ENCODE data around the gene MECP2. TPM values are rescaled to one million over a fixed set of nuclear protein-coding genes. Genes with fewer than 3 reads are reported as not detected.

MECP2 gene
- total RNA-seq, 2 experiments from 2014 or later: 31.2 to 48.6 TPM

- Histone ChIP-seq H3K9me2 (ENCODE audit: insufficient read depth, low read length) (no peaks in the 10 kb centered on the region; the same call in 1 of the 2 replicates), H3K4me1 (ENCODE audit: insufficient read depth, low read length, poor library complexity, severe bottlenecking) (peaks cover 22% of the 10 kb centered on the region), H3K4me3 (ENCODE audit: low read depth, low read length, poor library complexity, severe bottlenecking) (no peak overlapping the region), H4K20me1 (ENCODE audit: insufficient read depth, low read length) (no peaks in the 10 kb centered on the region), H3K79me2 (ENCODE audit: insufficient read depth, low read depth, low read length) (peaks cover 6% of the 10 kb centered on the region; the same call in 1 of the 2 replicates), H2AFZ (ENCODE audit: low read length) (no peak overlapping the region), H3K9me3 (ENCODE audit: low read length) (no peaks in the 10 kb centered on the region), H3K36me3 (ENCODE audit: insufficient read depth, low read length) (no peaks in the 10 kb centered on the region), H3K27ac (ENCODE audit: low read depth, low read length, poor library complexity, severe bottlenecking) (no peak overlapping the region), H3K4me2 (ENCODE audit: low read length) (no peak overlapping the region)
- no TSS peak for BruUV-seq (replicated peaks)
- TF ChIP-seq EZH2phosphoT487 (IDR thresholded peaks at IDR 0.05; ENCODE audit: borderline replicate concordance, low read depth, low read length) (no peak), CTCF (conservative IDR thresholded peaks at IDR 0.05; ENCODE audit: low read length) (no peak)
- POLR2A ChIA-PET: no interaction called here
- intact Hi-C loops (cut with micrococcal nuclease; ENCODE audit: unreplicated experiment): no loop called here
- CTCF ChIA-PET (ENCODE audit: unreplicated experiment): no interaction called here
- DNase-seq (ENCODE audit: low spot score): no peak
Measured at GRCh38 chrX:154024271-154024670, 73.2 kb downstream of the MECP2 start.

- no peak overlapping the region for H3K4me2 ChIP-seq (ENCODE audit: low read length)
- no peak overlapping the region for H3K27ac ChIP-seq (ENCODE audit: low read depth, low read length, poor library complexity, severe bottlenecking)
- TF ChIP-seq EZH2phosphoT487 (IDR thresholded peaks at IDR 0.05; ENCODE audit: borderline replicate concordance, low read depth, low read length): no peak
- TF ChIP-seq CTCF (conservative IDR thresholded peaks at IDR 0.05; ENCODE audit: low read length): no peak
- ChIA-PET POLR2A (no interaction called here), CTCF (ENCODE audit: unreplicated experiment) (no interaction called here)
- H3K4me1 ChIP-seq (ENCODE audit: insufficient read depth, low read length, poor library complexity, severe bottlenecking): peaks cover 22% of the 10 kb centered on the region
- no peak for DNase-seq (ENCODE audit: low spot score)
- no peaks in the 10 kb centered on the region for H4K20me1 ChIP-seq (ENCODE audit: insufficient read depth, low read length)
- no TSS peak for BruUV-seq (replicated peaks)
- H2AFZ ChIP-seq (ENCODE audit: low read length): no peak overlapping the region
- H3K4me3 ChIP-seq (ENCODE audit: low read depth, low read length, poor library complexity, severe bottlenecking): no peak overlapping the region
- no peaks in the 10 kb centered on the region for H3K36me3 ChIP-seq (ENCODE audit: insufficient read depth, low read length)
- no peaks in the 10 kb centered on the region; the same call in 1 of the 2 replicates for H3K9me2 ChIP-seq (ENCODE audit: insufficient read depth, low read length)
- intact Hi-C loops (cut with micrococcal nuclease; ENCODE audit: unreplicated experiment): no loop called here
- H3K9me3 ChIP-seq (ENCODE audit: low read length): no peaks in the 10 kb centered on the region
- peaks cover 6% of the 10 kb centered on the region; the same call in 1 of the 2 replicates for H3K79me2 ChIP-seq (ENCODE audit: insufficient read depth, low read depth, low read length)
Measured at GRCh38 chrX:154023276-154024000, 74.1 kb downstream of the MECP2 start.

GRCh38 chrX:154022108-154022507 is 75.4 kb downstream of the MECP2 start:
- CTCF ChIA-PET (ENCODE audit: unreplicated experiment): no interaction called here

More at GRCh38 chrX:154022108-154022507, 75.4 kb downstream of the MECP2 start:
- no TSS peak for BruUV-seq (replicated peaks)
- DNase-seq (ENCODE audit: low spot score): no peak
- no peak for TF ChIP-seq CTCF (conservative IDR thresholded peaks at IDR 0.05; ENCODE audit: low read length)
- no peak for TF ChIP-seq EZH2phosphoT487 (IDR thresholded peaks at IDR 0.05; ENCODE audit: borderline replicate concordance, low read depth, low read length)
- Histone ChIP-seq H3K9me2 (ENCODE audit: insufficient read depth, low read length) (no peaks in the 10 kb centered on the region; the same call in 1 of the 2 replicates), H3K4me2 (ENCODE audit: low read length) (no peak overlapping the region), H3K36me3 (ENCODE audit: insufficient read depth, low read length) (peaks cover 7% of the 10 kb centered on the region), H3K4me3 (ENCODE audit: low read depth, low read length, poor library complexity, severe bottlenecking) (no peak overlapping the region), H3K4me1 (ENCODE audit: insufficient read depth, low read length, poor library complexity, severe bottlenecking) (peaks cover 29% of the 10 kb centered on the region), H2AFZ (ENCODE audit: low read length) (no peak overlapping the region), H3K79me2 (ENCODE audit: insufficient read depth, low read depth, low read length) (peaks cover 6% of the 10 kb centered on the region; the same call in 1 of the 2 replicates), H3K9me3 (ENCODE audit: low read length) (no peaks in the 10 kb centered on the region), H3K27ac (ENCODE audit: low read depth, low read length, poor library complexity, severe bottlenecking) (no peak overlapping the region), H4K20me1 (ENCODE audit: insufficient read depth, low read length) (no peaks in the 10 kb centered on the region)
- intact Hi-C loops (cut with micrococcal nuclease; ENCODE audit: unreplicated experiment): no loop called here
- POLR2A ChIA-PET: interaction anchor here (0.6 to 0.9 kb wide), 2 partner anchors 19 to 95 kb away, joined by 3 read pairs; no protein-coding TSS in a partner anchor
